ENCODE data around the gene CARM1.

The CARM1 gene

GRCh38 chr19:10870955-10871603 is at the start of gene CARM1:
Gene CARM1, plus strand, starts transcription at chr19:10871553. Its CDS starts 150 bp downstream, at chr19:10871703.
- DNase-seq, result peak; percentile 97
- Histone ChIP-seq H3K4me1 (ENCODE audit: low read length) (peaks cover 16% of the 10 kb centered on the region), H3K9ac (ENCODE audit: low read length) (peak within 1 kb of the TSS; percentile 76; the same call in 1 of the 2 replicates), H3K27me3 (replicated peaks; ENCODE audit: insufficient read depth, low read length) (no peaks in the 10 kb centered on the region), H3K27ac (ENCODE audit: low read length) (peak within 1 kb of the TSS; percentile 37; the same call in 1 of the 2 replicates), H3K9me2 (replicated peaks; ENCODE audit: insufficient read depth, low read length) (no peaks in the 10 kb centered on the region), H3K4me2 (ENCODE audit: low read depth, low read length) (peak within 1 kb of the TSS; percentile 96), H4K20me1 (ENCODE audit: insufficient read depth, low read length) (no peaks in the 10 kb centered on the region), H3F3A (ENCODE audit: insufficient read depth, low read length) (peaks cover 14% of the 10 kb centered on the region), H3K79me2 (ENCODE audit: low read length) (peaks cover 40% of the 10 kb centered on the region), H3K36me3 (replicated peaks; ENCODE audit: insufficient read depth, low read length) (no peaks in the 10 kb centered on the region), H2AFZ (ENCODE audit: low read length) (peak within 1 kb of the TSS; percentile 93), H3K4me3 (ENCODE audit: low read length) (peak within 1 kb of the TSS; percentile 80), H3K9me3 (replicated peaks; ENCODE audit: insufficient read depth, low read length) (no peaks in the 10 kb centered on the region)
- TF ChIP-seq EZH2 (optimal IDR thresholded peaks at IDR 0.05; ENCODE audit: low read depth, low read length) (no peak), CTCF (IDR thresholded peaks at IDR 0.05; ENCODE audit: low read length) (peak; percentile 35)

GRCh38 chr19:10823690-10824089 is 47.7 kb upstream of the CARM1 start:
- peaks cover 3% of the 10 kb centered on the region; the same call in 1 of the 2 replicates for H3K36me3 ChIP-seq (replicated peaks; ENCODE audit: insufficient read depth, low read length)
- no peaks in the 10 kb centered on the region for H3K79me2 ChIP-seq (ENCODE audit: low read length)
- no peaks in the 10 kb centered on the region for H3K4me1 ChIP-seq (ENCODE audit: low read length)

GRCh38 chr19:10826231-10826630 is 45.1 kb upstream of the CARM1 start:
- TF ChIP-seq EZH2phosphoT487 (IDR thresholded peaks at IDR 0.05; ENCODE audit: low read length), result no peak
- TF ChIP-seq CTCF (IDR thresholded peaks at IDR 0.05; ENCODE audit: low read length), result no peak
- no peak overlapping the region for H3K4me3 ChIP-seq (ENCODE audit: low read length)
- H3K9me3 ChIP-seq (replicated peaks; ENCODE audit: insufficient read depth, low read length), result no peaks in the 10 kb centered on the region
- no peaks in the 10 kb centered on the region for H3K9me2 ChIP-seq (replicated peaks; ENCODE audit: insufficient read depth, low read length)
- H3K4me2 ChIP-seq (ENCODE audit: low read depth, low read length), result no peak overlapping the region
- H3K4me1 ChIP-seq (ENCODE audit: low read length), result no peaks in the 10 kb centered on the region
- no peak overlapping the region for H2AFZ ChIP-seq (ENCODE audit: low read length)
- H3K9ac ChIP-seq (ENCODE audit: low read length), result no peak overlapping the region
- H3K27me3 ChIP-seq (replicated peaks; ENCODE audit: insufficient read depth, low read length), result no peaks in the 10 kb centered on the region
- H3F3A ChIP-seq (ENCODE audit: insufficient read depth, low read length), result no peaks in the 10 kb centered on the region
- H4K20me1 ChIP-seq (ENCODE audit: insufficient read depth, low read length), result no peaks in the 10 kb centered on the region
- no peak overlapping the region for H3K27ac ChIP-seq (ENCODE audit: low read length)
- H3K36me3 ChIP-seq (replicated peaks; ENCODE audit: insufficient read depth, low read length), result no peaks in the 10 kb centered on the region
- no peaks in the 10 kb centered on the region for H3K79me2 ChIP-seq (ENCODE audit: low read length)
- no peak for DNase-seq

More at GRCh38 chr19:10823690-10824089, 47.7 kb upstream of the CARM1 start:
- no peaks in the 10 kb centered on the region for H3K9me2 ChIP-seq (replicated peaks; ENCODE audit: insufficient read depth, low read length)
- TF ChIP-seq EZH2 (optimal IDR thresholded peaks at IDR 0.05; ENCODE audit: low read depth, low read length) (no peak), CTCF (IDR thresholded peaks at IDR 0.05; ENCODE audit: low read length) (no peak), EZH2phosphoT487 (IDR thresholded peaks at IDR 0.05; ENCODE audit: low read length) (no peak)
- H3K4me3 ChIP-seq (ENCODE audit: low read length), result no peak overlapping the region
- no peaks in the 10 kb centered on the region for H3F3A ChIP-seq (ENCODE audit: insufficient read depth, low read length)
- H3K9me3 ChIP-seq (replicated peaks; ENCODE audit: insufficient read depth, low read length), result no peaks in the 10 kb centered on the region
- H3K4me2 ChIP-seq (ENCODE audit: low read depth, low read length), result no peak overlapping the region
- H2AFZ ChIP-seq (ENCODE audit: low read length), result no peak overlapping the region
- DNase-seq, result no peak
- no peak overlapping the region for H3K9ac ChIP-seq (ENCODE audit: low read length)
- H3K27ac ChIP-seq (ENCODE audit: low read length), result no peak overlapping the region
- H4K20me1 ChIP-seq (ENCODE audit: insufficient read depth, low read length), result no peaks in the 10 kb centered on the region
- H3K27me3 ChIP-seq (replicated peaks; ENCODE audit: insufficient read depth, low read length), result no peaks in the 10 kb centered on the region

All from MM.1S (cell line).